ENCODE measurements around the gene SCN9A.
"Not testable (repeated sequence)": the region's sequence is repeated elsewhere in the genome, so short reads cannot be mapped to it uniquely, and the experiment has no call there.

SCN9A gene

DNA sequence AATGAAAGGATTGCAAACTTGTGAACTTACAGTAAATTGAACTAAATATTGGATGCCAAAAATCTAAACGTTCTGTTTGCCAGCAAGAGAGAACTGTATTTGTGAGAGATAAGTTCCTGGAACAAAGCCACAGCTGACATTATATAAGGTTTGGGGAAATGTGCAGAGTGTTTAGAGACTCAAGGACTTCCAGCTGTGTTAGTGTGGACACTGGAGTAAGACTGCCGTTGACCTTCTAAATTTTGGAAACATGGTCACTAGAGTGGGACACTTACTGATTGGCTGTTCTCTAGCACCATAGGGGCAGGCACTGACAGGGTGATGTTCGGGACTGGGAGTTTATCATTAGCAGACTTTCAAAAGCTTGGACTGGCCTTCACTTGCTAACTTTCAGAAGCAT lies 40.5 kb downstream of the SCN9A start:
- DNase-seq, result no peak

- DNase-seq, result no peak
Measured at GRCh38 chr2:166334805-166335204, 40.9 kb downstream of the SCN9A start.

DNA sequence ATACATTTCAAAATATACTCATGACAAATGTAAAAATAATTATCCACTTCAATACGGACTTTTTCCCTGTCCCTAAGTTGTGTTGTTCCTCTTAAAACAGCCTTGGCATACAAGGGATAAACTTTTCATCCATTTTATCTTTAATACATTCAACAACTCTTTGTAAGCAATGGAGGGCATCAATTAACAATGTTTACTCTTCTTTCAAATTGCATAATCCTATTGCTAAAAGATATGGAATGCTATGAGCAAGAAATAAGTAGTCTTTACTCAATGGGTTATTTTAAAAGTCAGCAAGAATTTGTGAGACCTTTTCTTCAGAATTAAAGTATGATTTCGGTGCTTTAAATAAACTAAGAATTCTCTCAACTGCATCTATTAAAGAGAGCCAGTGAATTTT lies 41.9 kb downstream of the SCN9A start:
- no peak for DNase-seq

DNA sequence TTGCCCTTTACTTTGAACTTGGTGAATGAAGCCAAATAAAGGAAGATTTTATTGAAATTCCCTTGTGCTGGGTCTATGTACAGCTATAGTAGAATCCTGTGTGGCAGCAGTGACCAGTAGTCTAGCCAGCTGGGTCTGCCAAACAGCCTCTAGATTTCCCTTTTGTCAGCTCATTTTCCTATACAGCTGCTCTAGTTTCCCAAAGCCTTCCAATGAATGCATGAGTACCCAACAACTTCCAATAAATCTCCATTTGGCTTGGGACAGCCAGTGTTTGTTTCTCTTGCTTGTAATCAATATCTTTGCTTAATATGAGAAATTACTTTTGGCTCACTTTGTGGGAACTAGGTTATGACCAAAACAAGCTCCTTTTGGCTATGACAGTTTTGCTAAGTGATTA lies 43.6 kb downstream of the SCN9A start:
- no peak for DNase-seq

- DNase-seq, result no peak
Measured at GRCh38 chr2:166331468-166331867, 44.3 kb downstream of the SCN9A start.

GRCh38 chr2:166329465-166329864 lies 46.3 kb downstream of the SCN9A start:
- no peak for DNase-seq

DNA sequence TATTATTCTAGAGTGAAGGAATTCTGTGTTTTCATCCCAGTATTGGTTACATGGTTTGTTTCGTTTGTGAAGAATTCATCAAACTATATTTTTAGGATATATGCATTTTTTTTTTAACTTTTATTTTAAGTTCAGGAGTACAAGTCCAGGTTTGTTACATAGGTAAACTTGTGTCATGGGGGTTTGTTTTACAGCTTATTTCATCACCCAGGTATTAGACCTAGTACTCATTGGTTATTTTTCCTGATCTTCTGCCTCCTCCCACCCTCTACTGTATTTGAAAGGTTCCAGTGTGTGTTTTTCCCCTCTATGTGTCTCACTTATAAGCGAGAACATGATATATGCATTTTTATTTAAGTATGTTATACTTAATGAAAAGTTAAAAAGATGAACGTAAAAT lies 47.6 kb downstream of the SCN9A start:
- no peak for DNase-seq

DNA sequence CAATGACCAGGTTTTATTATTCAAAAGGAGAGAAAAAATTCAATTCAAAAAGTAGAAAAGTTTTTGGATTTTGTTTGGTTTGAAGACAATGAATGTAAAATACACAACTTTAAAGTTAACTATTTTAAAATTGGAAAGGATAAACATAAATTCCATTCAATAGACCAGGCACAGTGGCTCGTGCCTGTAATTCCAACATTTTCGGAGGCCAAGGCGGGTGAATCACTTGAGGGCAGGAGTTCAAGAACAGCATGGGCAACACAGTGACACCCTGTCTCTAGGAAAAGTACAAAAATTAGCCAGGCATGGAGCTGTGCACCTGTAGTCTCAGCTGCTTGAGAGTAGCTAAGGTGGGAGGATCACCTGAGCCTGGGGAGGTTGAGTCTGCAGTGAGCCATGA lies 54.7 kb downstream of the SCN9A start:
- DNase-seq, result no peak

DNA sequence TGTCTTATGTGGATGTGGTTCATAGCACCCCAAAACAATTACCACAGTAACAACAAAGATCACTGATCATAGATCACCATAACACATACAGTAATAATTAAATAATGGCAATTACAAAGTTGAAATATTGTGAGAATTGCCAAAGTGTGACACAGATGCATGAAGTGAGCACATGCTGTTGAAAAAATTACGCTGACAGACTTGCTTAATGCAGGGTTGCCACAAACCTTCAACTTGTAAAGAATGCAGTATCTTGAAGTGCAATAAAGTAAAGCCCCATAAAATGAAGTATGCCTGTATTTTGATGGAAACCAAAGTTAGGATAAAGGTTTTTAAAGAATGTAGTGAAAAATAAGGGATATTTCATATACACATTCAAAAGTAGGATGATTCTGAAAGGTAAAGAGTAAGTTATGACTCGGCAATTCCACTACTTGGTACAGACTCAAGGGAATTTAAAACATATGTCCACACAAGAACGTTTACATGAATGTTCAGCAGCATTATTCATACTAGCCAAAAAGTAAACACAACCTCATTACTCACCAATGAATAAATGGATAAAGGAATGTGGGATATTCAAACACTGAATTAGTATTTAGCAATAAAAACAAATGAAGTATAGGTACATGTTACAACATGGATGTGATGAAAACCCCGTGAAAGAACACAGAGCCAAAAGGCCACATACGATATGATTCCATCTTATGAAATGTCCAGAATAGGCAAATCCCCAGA lies 61.6 kb downstream of the SCN9A start:
- DNase-seq, result no peak

GRCh38 chr2:166312863-166313262 lies 62.9 kb downstream of the SCN9A start:
- DNase-seq, result not testable (repeated sequence)

GRCh38 chr2:166307326-166307725 lies 68.4 kb downstream of the SCN9A start:
- DNase-seq, result no peak

DNA sequence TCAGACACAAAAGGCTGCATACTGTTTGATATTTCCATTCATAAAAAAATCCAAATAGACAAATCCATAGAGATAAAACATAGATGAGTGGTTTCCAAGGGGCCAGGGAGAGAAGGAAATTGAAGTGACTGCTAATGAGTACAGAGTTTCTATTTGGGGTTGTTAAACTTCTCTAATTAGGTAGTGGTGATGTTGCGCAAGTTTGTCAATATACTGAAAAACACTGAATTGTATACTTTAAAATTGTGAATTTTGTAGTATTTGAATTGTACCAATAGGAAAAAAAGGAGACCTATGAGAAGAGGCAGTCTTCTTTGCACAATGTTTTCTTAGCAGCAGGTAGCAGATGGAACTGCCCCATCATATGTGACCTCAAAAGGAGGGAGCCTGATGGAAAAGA lies 71.1 kb downstream of the SCN9A start:
- no peak for DNase-seq

DNA sequence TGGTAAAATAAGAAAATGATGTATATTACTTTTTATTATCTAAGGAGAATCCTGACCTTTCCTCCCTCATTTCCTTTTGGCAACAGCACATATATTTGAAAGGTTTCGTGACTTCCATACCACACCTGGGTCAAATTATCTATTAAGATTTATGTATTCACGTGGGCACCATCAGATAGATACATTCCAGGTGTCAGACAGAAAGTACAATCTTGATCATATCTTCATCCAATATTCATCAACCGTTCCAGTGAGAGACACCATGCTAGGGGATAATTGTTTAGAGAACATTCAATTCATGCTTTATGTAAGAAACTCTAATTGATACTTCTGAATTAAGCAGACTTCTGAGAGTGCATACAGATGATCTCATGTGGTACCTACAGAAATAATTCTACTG lies 73.7 kb downstream of the SCN9A start:
- no peak for DNase-seq

DNA sequence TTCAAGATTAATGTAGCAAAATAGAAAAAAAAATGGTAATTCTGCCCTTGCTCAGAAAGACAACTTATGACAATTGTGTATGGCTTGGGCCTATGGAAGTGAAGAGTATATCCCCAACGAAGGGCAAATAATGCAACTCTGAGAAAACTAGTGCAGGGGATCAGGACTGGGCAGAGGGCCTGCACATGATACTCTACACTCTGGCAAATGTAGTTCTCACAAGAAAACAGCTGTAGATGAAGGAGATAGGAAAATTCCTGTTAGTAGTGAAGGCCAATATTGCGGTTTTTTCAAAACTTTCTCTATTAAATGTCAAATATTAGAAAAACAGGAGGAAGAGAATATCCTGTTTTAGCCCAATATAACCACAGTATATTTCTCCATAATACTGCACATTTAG lies 77.8 kb downstream of the SCN9A start:
- DNase-seq, result no peak

- DNase-seq, result no peak
Measured at GRCh38 chr2:166293984-166294383, 81.8 kb downstream of the SCN9A start.

DNA sequence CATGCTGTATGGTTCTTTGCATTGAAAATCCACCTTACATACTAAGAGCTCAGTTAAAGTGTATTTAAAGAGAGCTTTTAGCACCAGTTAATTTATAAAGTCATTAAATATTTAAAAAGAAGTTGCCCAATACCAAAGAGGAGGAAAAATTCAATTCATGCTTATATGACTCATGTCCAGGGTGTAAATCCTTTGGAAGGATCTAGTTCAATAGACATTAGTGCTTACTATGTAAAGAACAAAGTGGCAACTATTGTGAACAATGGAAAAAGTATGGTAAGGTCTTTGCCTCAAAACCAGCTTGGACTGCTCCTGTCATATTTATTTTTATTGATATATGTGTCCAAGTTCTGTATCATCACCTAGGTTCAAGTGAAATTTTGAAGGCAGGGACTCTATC lies 90.5 kb downstream of the SCN9A start:
- DNase-seq, result no peak

- DNase-seq, result no peak
Measured at GRCh38 chr2:166284359-166284758, 91.4 kb downstream of the SCN9A start.

GRCh38 chr2:166282154-166282553 lies 93.6 kb downstream of the SCN9A start:
- DNase-seq, result no peak

DNA sequence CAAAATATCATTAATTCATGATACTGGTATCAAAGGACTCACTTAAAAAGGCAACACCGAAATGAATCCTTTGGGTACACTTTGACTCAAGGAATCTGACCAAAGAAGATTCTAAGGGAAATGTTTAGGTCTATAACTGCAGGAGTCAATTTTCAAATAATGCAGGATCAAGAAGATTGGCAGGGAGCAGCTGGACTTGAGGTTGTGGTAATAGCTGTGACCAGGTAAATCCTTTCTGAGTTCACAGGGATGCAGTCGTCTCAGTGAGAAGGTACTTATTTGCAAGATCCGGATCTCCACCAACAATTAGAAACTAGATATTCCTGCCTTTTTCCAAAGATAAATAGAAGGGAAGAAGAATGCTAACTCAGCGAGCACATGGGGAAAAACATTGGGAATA lies 96.9 kb downstream of the SCN9A start:
- DNase-seq, result no peak

GRCh38 chr2:166270376-166270775 lies 105.4 kb downstream of the SCN9A start:
- no peak for DNase-seq

- DNase-seq, result no peak
Measured at GRCh38 chr2:166269322-166269721, 106.4 kb downstream of the SCN9A start.

DNA sequence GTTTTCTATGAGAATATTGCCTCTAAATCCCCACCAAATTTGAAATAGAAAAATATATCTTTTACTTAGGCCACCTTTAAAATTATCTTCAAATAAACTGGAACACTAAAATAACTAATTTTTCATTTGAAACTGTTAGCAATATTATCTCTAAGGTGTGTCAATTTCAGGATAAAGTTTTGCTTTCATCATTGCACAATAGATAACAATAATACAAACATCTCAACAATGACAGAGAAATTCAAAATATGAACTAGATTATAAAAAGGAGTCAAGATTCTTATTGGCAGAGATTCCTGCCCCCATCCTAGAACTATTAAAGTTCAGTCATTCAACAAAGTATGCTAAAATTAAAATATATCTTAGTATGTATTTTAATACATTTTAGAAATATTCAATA lies 117.9 kb downstream of the SCN9A start:
- no peak for DNase-seq

GRCh38 chr2:166256896-166257295 lies 118.8 kb downstream of the SCN9A start:
- DNase-seq, result no peak

DNA sequence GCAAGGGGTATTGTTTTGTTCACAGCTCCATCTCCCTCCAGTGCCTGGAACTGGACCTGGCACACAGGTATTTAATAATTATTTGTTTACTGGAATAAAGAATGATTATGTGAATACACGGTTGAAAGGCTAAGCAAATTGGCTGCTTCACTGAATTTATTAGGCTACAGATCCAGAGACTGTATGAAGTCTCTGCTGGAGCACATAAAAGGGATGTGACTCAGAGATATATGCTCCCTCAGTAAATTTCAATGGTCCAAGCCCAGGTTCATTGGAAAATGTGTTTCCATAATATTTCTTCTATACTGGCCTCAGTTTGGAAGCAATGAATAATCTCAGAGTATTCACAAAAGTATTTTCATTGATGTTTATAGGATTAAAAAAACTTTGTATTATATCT lies 126.4 kb downstream of the SCN9A start:
- no peak for DNase-seq

All from hypothalamus (tissue), 51 donors.